ENCODE measurements around the gene RAB30. TPM values are rescaled to one million over a fixed set of nuclear protein-coding genes. Genes with fewer than 3 reads are reported as not detected.
A peak's percentile ranks its signal among the peaks of the same experiment; 100 is the strongest.

The RAB30 gene
- total and polyA plus RNA-seq, 2 donors (not counting 3 experiments of a cell fraction or from before 2014, with no cell fraction given): 4.1 to 14.6 TPM

- H3K36me3 ChIP-seq (ENCODE audit: control insufficient read depth in 2 of 2, extremely low read depth in 1 of 2, insufficient read depth in 2 of 2, low read length in 2 of 2): no peaks in the 10 kb centered on the region
- no peaks in the 10 kb centered on the region for H3K27me3 ChIP-seq (ENCODE audit: control insufficient read depth in 2 of 2, insufficient read depth in 2 of 2, low read length in 2 of 2)
- BruUV-seq (replicated peaks): no TSS peak
- intact Hi-C loops (cut with micrococcal nuclease): no loop called here
- H3K4me1 ChIP-seq (ENCODE audit: control insufficient read depth, extremely low read depth, insufficient read depth, low read length): peaks cover 35% of the 10 kb centered on the region
- no peaks in the 10 kb centered on the region for H3K79me2 ChIP-seq (ENCODE audit: control insufficient read depth, insufficient read depth, low read length)
- no peaks in the 10 kb centered on the region for H3K9me3 ChIP-seq (replicated peaks; ENCODE audit: control insufficient read depth, insufficient read depth, low read length)
- DNase-seq (ENCODE audit: low read depth, low spot score) (no peak), FAIRE-seq (no peak)
- no peaks in the 10 kb centered on the region for H4K20me1 ChIP-seq (replicated peaks; ENCODE audit: control insufficient read depth, extremely low read depth, insufficient read depth, low read length)
- no peak overlapping the region for H3K9ac ChIP-seq (replicated peaks; ENCODE audit: extremely low read depth, insufficient read depth, low read length)
- TF ChIP-seq POLR2A (IDR thresholded peaks at IDR 0.05; ENCODE audit: low read depth, low read length) (no peak), MAX (IDR thresholded peaks at IDR 0.05; ENCODE audit: insufficient read depth, insufficient read length) (no peak), POLR2AphosphoS5 (IDR thresholded peaks at IDR 0.05; ENCODE audit: insufficient read depth, low read depth, low read length) (no peak), FOS (IDR thresholded peaks at IDR 0.05; ENCODE audit: borderline replicate concordance, insufficient read depth, low read length) (no peak), JUN (IDR thresholded peaks at IDR 0.05; ENCODE audit: borderline replicate concordance, insufficient read depth, insufficient read length, low read depth) (no peak), GATA2 (IDR thresholded peaks at IDR 0.05; ENCODE audit: insufficient read depth, insufficient read length, low read depth, low read length) (no peak), MYC (IDR thresholded peaks at IDR 0.05; ENCODE audit: low read depth, low read length) (no peak), EZH2 (IDR thresholded peaks at IDR 0.05; ENCODE audit: borderline replicate concordance, low read depth, low read length, severe bottlenecking) (no peak), CTCF (IDR thresholded peaks at IDR 0.05; ENCODE audit: extremely low read depth in 1 of 2, insufficient read depth in 1 of 2, low read depth in 1 of 2, low read length in 2 of 2) (no peak)
- H3K4me2 ChIP-seq (ENCODE audit: insufficient read depth, low read length): peak overlapping the region; percentile 9
- dilution Hi-C loops (cut with MboI; ENCODE audit: extremely low pct_ligation_motif_present, low sequenced_read_pairs): no loop called here
- H2AFZ ChIP-seq (ENCODE audit: low read depth, low read length): no peak overlapping the region
- no peak overlapping the region for H3K4me3 ChIP-seq (replicated peaks in 1 of 3; ENCODE audit: insufficient read depth in 1 of 3, low read depth in 1 of 3, low read length in 3 of 3)
- ChIA-PET CTCF (interaction anchor here (0.9 to 2.7 kb wide), 13 partner anchors 10 to 149 kb away, joined by 3 to 8 read pairs (median 4); partner anchors contain the start of gene PCF11), POLR2A (interaction anchor here (0.6 to 0.8 kb wide), 3 partner anchors 21 to 149 kb away, joined by 4 to 13 read pairs (median 4); partner anchors contain the start of gene PCF11)
- H3K27ac ChIP-seq (ENCODE audit: insufficient read depth, low read depth, low read length): peak overlapping the region; percentile 34
- H3K9me1 ChIP-seq (replicated peaks; ENCODE audit: control insufficient read depth, extremely low read depth, insufficient read depth, low read length): no peaks in the 10 kb centered on the region
Observed at GRCh38 chr11:83007477-83007876, 64.2 kb downstream of the RAB30 start.
